ENCODE measurements around the gene TTLL7.

DNA sequence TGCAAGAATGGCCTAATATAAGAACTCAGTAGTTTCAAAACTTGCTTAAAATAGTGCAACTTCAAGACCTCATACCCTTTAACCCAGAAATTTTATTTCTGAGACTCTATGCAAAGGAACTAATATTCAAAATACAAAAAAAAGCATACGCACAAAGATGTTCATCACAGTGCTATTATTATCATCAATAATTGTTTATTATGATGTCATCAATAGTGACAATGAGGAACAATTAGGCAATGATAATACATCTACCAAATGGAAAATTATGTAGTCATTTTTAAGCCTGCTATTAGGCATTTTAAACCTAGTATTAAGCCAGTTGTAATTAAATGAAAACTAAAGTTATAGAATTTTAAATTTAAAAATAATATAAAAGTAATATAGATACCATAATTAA lies 3.3 kb downstream of the TTLL7 start:
- TF ChIP-seq, protein P1, sequence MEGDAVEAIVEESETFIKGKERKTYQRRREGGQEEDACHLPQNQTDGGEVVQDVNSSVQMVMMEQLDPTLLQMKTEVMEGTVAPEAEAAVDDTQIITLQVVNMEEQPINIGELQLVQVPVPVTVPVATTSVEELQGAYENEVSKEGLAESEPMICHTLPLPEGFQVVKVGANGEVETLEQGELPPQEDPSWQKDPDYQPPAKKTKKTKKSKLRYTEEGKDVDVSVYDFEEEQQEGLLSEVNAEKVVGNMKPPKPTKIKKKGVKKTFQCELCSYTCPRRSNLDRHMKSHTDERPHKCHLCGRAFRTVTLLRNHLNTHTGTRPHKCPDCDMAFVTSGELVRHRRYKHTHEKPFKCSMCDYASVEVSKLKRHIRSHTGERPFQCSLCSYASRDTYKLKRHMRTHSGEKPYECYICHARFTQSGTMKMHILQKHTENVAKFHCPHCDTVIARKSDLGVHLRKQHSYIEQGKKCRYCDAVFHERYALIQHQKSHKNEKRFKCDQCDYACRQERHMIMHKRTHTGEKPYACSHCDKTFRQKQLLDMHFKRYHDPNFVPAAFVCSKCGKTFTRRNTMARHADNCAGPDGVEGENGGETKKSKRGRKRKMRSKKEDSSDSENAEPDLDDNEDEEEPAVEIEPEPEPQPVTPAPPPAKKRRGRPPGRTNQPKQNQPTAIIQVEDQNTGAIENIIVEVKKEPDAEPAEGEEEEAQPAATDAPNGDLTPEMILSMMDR (IDR thresholded peaks at IDR 0.05 in 8 of 11, conservative IDR thresholded peaks at IDR 0.05 in 3 of 11) = no peak
- TF ChIP-seq POLR2AphosphoS5 (IDR thresholded peaks at IDR 0.05) (no peak), POLR2A (IDR thresholded peaks at IDR 0.05) (no peak)
